Measurements from ENCODE around the gene ADAMTS10. TPM values are rescaled to one million over a fixed set of nuclear protein-coding genes. Genes with fewer than 3 reads are reported as not detected.
"Not testable (repeated sequence)": the region's sequence is repeated elsewhere in the genome, so short reads cannot be mapped to it uniquely, and the experiment has no call there.

Gene ADAMTS10
- total and polyA plus RNA-seq, 2 of the 13 experiments (the other 11 are each of a cell fraction or from before 2014, with no cell fraction given): 0.49 to 1.7 TPM

- no peak overlapping the region for H3K9ac ChIP-seq (ENCODE audit: insufficient read depth, low read depth, low read length)
- no peaks in the 10 kb centered on the region for H3K9me3 ChIP-seq (ENCODE audit: low read length)
- no peaks in the 10 kb centered on the region for H3K79me2 ChIP-seq (ENCODE audit: insufficient read depth, low read length)
- intact Hi-C loops (cut with micrococcal nuclease; ENCODE audit: unreplicated experiment) (loop anchor here (10.0 kb wide), 1 partner anchor 51 kb away; no protein-coding TSS in a partner anchor), in situ Hi-C loops (cut with HindIII; ENCODE audit: extremely low pct_ligation_motif_present, low pct_unique_long_range_greater_than_20kb) (no loop called here)
- H3K4me1 ChIP-seq (ENCODE audit: insufficient read depth, low read length): peaks cover 26% of the 10 kb centered on the region
- ChIA-PET POLR2A (no interaction called here), CTCF (ENCODE audit: low intra/inter-chr PET ratio, low total read pairs) (no interaction called here)
- H3K36me3 ChIP-seq (replicated peaks in 1 of 2; ENCODE audit: control insufficient read depth in 1 of 2, insufficient read depth in 2 of 2, low read length in 2 of 2): no peaks in the 10 kb centered on the region
- no peaks in the 10 kb centered on the region for H4K20me1 ChIP-seq (ENCODE audit: insufficient read depth, low read length)
- FAIRE-seq (no peak), DNase-seq (ENCODE audit: low spot score) (no peak), ATAC-seq (no peak)
- 9% methylated on average over 10 of the region's 10 CpGs for WGBS (ENCODE audit: low lambda C conversion rate)
- H3K27me3 ChIP-seq (ENCODE audit: control insufficient read depth in 1 of 2, insufficient read depth in 2 of 2, low read length in 2 of 2): peaks cover 0 to 16% of the 10 kb centered on the region in 2 experiments; a peak in 3 of 5 replicates
- no peak for TF ChIP-seq MBNL3 (CRISPR knock-in tag; conservative IDR thresholded peaks at IDR 0.05)
- no peak for TF ChIP-seq RBM39 (IDR thresholded peaks at IDR 0.05; ENCODE audit: low read depth, low read length, poor library complexity, severe bottlenecking)
- no peak for TF ChIP-seq NFATC3 (CRISPR knock-in tag; IDR thresholded peaks at IDR 0.05)
- TF ChIP-seq ZBTB25 (CRISPR knock-in tag; IDR thresholded peaks at IDR 0.05): no peak
- no peak for TF ChIP-seq THRA (CRISPR knock-in tag; IDR thresholded peaks at IDR 0.05; ENCODE audit: borderline replicate concordance)
- TF ChIP-seq SCMH1 (CRISPR knock-in tag; IDR thresholded peaks at IDR 0.05; ENCODE audit: borderline replicate concordance): no peak
- H2AFZ ChIP-seq (ENCODE audit: low read length): no peak overlapping the region
- no peak overlapping the region for H3K4me2 ChIP-seq (ENCODE audit: low read depth, low read length)
- H3K27ac ChIP-seq (ENCODE audit: extremely low read length, insufficient read depth, low read length): no peak overlapping the region
- BruUV-seq (replicated peaks): no TSS peak
- no peak overlapping the region for H3K4me3 ChIP-seq (replicated peaks in 1 of 3; ENCODE audit: insufficient read depth in 1 of 3, low read depth in 2 of 3, low read length in 3 of 3)
These were observed 35.0 kb downstream of the ADAMTS10 start for GRCh38 chr19:8575467-8575997.

- Histone ChIP-seq H3K27me3 (ENCODE audit: control insufficient read depth in 1 of 2, insufficient read depth in 2 of 2, low read length in 2 of 2) (peaks cover 0 to 16% of the 10 kb centered on the region in 2 experiments; a peak in 3 of 5 replicates), H3K4me1 (ENCODE audit: insufficient read depth, low read length) (peaks cover 16% of the 10 kb centered on the region; the same call in 1 of the 2 replicates)
- DNase-seq (ENCODE audit: low spot score); H3K9me3 ChIP-seq (ENCODE audit: low read length); H2AFZ ChIP-seq (ENCODE audit: low read length); BruUV-seq (replicated peaks); H3K36me3 ChIP-seq (replicated peaks in 1 of 2; ENCODE audit: control insufficient read depth in 1 of 2, insufficient read depth in 2 of 2, low read length in 2 of 2); in situ Hi-C loops (cut with HindIII; ENCODE audit: extremely low pct_ligation_motif_present, low pct_unique_long_range_greater_than_20kb); CTCF ChIA-PET (ENCODE audit: low intra/inter-chr PET ratio, low total read pairs); H3K4me2 ChIP-seq (ENCODE audit: low read depth, low read length); POLR2A ChIA-PET; H3K9ac ChIP-seq (ENCODE audit: insufficient read depth, low read depth, low read length); H3K79me2 ChIP-seq (ENCODE audit: insufficient read depth, low read length); H3K4me3 ChIP-seq (replicated peaks in 1 of 3; ENCODE audit: insufficient read depth in 1 of 3, low read depth in 2 of 3, low read length in 3 of 3); FAIRE-seq; ATAC-seq; H3K27ac ChIP-seq (ENCODE audit: extremely low read length, insufficient read depth, low read length); H4K20me1 ChIP-seq (ENCODE audit: insufficient read depth, low read length): not testable (repeated sequence)
- 83% methylated on average over 7 of the region's 7 CpGs for WGBS (ENCODE audit: low lambda C conversion rate)
- intact Hi-C loops (cut with micrococcal nuclease; ENCODE audit: unreplicated experiment): loop anchor here (10.0 kb wide), 1 partner anchor 50 kb away; no protein-coding TSS in a partner anchor
These were observed 35.9 kb downstream of the ADAMTS10 start for GRCh38 chr19:8574619-8574922.

Data from HepG2 (cell line).